Subcutaneous adipose tissue (tissue), 4 donors: ENCODE measurements around the gene C1QTNF7. TPM values are rescaled to one million over a fixed set of nuclear protein-coding genes. Genes with fewer than 3 reads are reported as not detected.

Source experiments
- CTCF ChIP-seq: fragments of 450-650 bp; IDR thresholded peaks from one replicate; pipeline ENCODE4 v1.5.1; 2016; ENCODE audit warnings: low read depth, mild to moderate bottlenecking, control low read depth, antibody characterized with exemption, moderate library complexity
- total RNA-seq, 4 donors: library from RNA; depleted of rRNA; stranded (reverse); fragments of >200 nt; gene quantifications; one replicate each; pipeline ENCODE4 v1.1.0, GENCODE V29; 2016

The C1QTNF7 gene
- total RNA-seq, 4 donors from 2014 or later, result 12.4 to 19.0 (median 18.6) TPM

- no peak for TF ChIP-seq CTCF
Measured at GRCh38 chr4:15425520-15425919, 2.3 kb upstream of the C1QTNF7 start.

GRCh38 chr4:15427161-15427560 lies 672 bp upstream of the C1QTNF7 start:
- no peak for TF ChIP-seq CTCF

DNA sequence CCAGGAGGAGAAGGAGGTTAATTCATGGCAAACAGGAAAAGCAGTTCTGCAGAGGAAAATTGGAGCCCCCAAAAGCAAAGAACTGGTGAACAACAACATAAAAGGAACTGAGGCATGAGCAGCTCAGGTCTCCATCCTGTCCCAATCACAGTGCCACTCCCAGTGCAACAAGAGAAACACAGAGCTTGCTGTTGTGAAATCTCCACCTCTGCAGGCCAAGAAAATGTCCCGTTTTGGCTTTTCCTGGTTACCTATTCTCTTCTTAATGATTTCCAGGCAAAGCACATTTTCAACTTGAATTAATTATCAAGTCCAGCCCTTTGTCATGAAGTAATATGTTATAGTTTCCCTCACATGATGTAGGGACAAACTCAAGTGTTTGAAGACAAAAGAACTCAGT lies 778 bp downstream of the C1QTNF7 start:
- TF ChIP-seq CTCF, result no peak

DNA sequence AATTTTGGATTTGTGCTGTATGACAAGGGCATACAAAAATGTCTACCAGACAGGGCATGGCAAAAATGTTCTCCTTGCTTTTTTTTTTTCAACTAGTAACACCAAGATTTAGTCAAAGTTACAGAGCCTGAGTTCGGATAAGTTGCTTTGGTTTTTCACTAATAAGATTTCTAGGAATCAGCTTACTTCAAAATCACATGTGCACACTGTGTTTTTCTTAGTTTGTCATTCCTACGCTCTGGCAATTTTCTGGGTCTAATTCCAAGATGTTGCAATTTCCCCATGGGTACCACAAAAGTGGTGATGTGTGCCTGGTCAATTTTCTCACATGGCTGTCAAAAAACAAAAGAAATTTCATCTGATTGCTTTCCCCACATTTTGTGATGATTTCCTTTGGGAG lies 6.3 kb downstream of the C1QTNF7 start:
- no peak for TF ChIP-seq CTCF

DNA sequence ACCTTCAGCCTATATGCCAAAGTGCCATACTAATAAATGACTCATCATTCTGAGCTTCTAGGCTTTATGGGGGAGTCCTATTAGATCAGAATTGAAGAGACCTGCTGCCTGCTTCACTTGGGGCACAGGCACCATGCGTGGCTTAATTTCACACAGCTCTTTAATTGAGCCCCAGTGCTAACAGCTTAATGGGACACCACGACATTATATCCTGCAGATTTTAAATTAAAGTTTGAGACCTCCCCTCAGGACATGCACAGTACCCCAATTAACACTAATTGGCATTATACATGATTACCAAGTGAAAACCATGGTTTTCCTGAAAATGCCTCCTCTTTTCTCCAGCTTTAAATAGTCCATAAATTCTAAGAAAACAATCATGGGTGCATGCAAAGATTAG lies 6.8 kb downstream of the C1QTNF7 start:
- TF ChIP-seq CTCF, result no peak

DNA sequence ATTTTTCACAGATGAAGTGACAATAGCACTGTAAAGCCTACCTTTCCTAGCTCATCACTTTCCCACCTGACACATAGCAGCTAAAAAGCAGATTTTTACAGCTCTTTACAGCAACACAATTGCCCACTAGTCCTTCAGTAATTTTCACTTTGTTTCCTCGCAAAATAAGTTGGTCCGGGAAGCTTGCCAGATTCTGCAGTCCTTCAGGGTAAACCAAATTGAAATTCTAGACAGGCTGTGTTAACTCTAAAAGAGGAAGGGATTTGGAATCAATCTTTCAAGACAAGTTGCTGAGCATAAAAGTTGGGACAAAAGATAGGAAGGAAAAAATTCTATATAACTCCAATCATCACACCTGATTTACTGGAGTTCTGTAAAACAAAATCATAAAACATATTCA lies 8.7 kb downstream of the C1QTNF7 start:
- no peak for TF ChIP-seq CTCF

DNA sequence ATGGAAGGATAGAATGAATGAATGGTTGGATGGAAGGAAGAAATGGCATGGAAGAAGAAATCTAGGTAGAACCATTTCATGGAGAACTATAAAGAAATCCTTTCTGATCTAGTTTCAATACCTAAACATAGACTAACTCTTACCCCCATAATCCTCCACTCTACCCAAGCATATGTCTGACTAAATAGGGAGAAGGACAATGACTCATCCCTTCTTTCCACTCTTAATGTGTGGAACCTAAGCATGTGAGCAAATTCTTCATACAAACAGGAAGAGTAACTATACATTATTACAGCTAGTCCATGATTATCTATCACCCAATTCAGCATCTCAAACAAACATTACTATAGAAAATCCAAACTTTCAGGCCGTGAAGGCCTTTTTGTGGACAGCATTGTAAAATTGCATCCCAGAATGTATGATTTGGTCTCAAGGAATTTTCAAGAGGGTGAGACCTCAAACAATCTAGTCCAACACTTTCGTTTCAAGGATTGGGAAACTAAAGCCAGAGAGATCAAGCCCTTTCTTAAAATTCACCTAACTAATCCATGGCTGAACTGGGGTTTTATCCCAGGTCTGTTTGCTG lies 11.2 kb downstream of the C1QTNF7 start:
- TF ChIP-seq CTCF, result no peak
